Neuronal stem cell (in vitro differentiated cells): ENCODE measurements around the gene SP140.

Experiments used
- DNase-seq: peaks from one replicate; pipeline ENCODE4 v3.0.0-alpha.2; 2013; ENCODE audit warnings: low spot score
- H2AFZ ChIP-seq: one replicate; pipeline ENCODE4 v1.6.1; 2013; ENCODE audit warnings: mild to moderate bottlenecking, low read length, inconsistent platforms
- H2AK5ac ChIP-seq: 2 replicates; pipeline ENCODE4 v1.6.1; 2013; ENCODE audit warnings: low read depth, mild to moderate bottlenecking, inconsistent platforms, low read length, moderate library complexity, mixed read lengths
- H2BK120ac ChIP-seq: 2 replicates; pipeline ENCODE4 v1.6.1; 2013; ENCODE audit warnings: low read depth, mild to moderate bottlenecking, inconsistent platforms, low read length, moderate library complexity, mixed read lengths
- H2BK12ac ChIP-seq: one replicate; pipeline ENCODE4 v1.6.1; 2013; ENCODE audit warnings: low read length, inconsistent platforms
- H2BK15ac ChIP-seq: 2 replicates; pipeline ENCODE4 v1.6.1; 2013; ENCODE audit warnings: mild to moderate bottlenecking, low read length, inconsistent platforms, mixed read lengths
- H2BK5ac ChIP-seq: one replicate; pipeline ENCODE4 v1.6.1; 2013; ENCODE audit warnings: inconsistent platforms, mild to moderate bottlenecking, low read length, moderate library complexity
- H3K14ac ChIP-seq: one replicate; pipeline ENCODE4 v1.6.1; 2013; ENCODE audit warnings: low read length, inconsistent platforms
- H3K18ac ChIP-seq: 2 replicates; pipeline ENCODE4 v1.6.1; 2013; ENCODE audit warnings: low read length, inconsistent platforms
- H3K23ac ChIP-seq: 2 replicates; pipeline ENCODE4 v1.6.1; 2013; ENCODE audit warnings: low read depth, mild to moderate bottlenecking, mixed read lengths, low read length, inconsistent platforms; ENCODE audit not compliant: poor library complexity
- H3K27ac ChIP-seq: replicated peaks from 3 replicates; pipeline ENCODE4 v1.5.1; 2013; ENCODE audit warnings: low read length, inconsistent platforms
- H3K27me3 ChIP-seq, 3 experiments: 2 replicates each; pipeline ENCODE4 v1.6.1; 2013; ENCODE audit warnings: low read length in 3 of 3, mild to moderate bottlenecking in 2 of 3, inconsistent platforms in 1 of 3, low read depth in 1 of 3, mixed read lengths in 1 of 3, moderate library complexity in 1 of 3; ENCODE audit not compliant: control insufficient read depth in 3 of 3, insufficient read depth in 3 of 3
- H3K36me3 ChIP-seq, 2 donors: replicated peaks in 1 of 2; 2 replicates each; pipeline ENCODE4 v1.6.1; 2013; ENCODE audit warnings: low read length in 2 of 2; ENCODE audit not compliant: control insufficient read depth in 2 of 2, insufficient read depth in 2 of 2
- H3K4ac ChIP-seq: 2 replicates; pipeline ENCODE4 v1.6.1; 2013; ENCODE audit warnings: inconsistent platforms, mild to moderate bottlenecking, low read length, moderate library complexity
- H3K4me1 ChIP-seq, 2 donors: 1 replicate in 1 of 2; 2 replicates in 1 of 2; pipeline ENCODE4 v1.6.1; 2013; ENCODE audit warnings: low read length in 2 of 2, low read depth in 1 of 2; ENCODE audit not compliant: control insufficient read depth in 2 of 2, insufficient read depth in 1 of 2
- H3K4me2 ChIP-seq: one replicate; pipeline ENCODE4 v1.6.1; 2013; ENCODE audit warnings: mild to moderate bottlenecking, low read length, inconsistent platforms; ENCODE audit not compliant: insufficient read depth, poor library complexity, severe bottlenecking
- H3K4me3 ChIP-seq, 2 donors: 2 replicates each; pipeline ENCODE4 v1.5.1; 2013; ENCODE audit warnings: low read length in 2 of 2, mild to moderate bottlenecking in 2 of 2, inconsistent platforms in 1 of 2, moderate library complexity in 1 of 2
- H3K79me1 ChIP-seq: one replicate; pipeline ENCODE4 v1.6.1; 2013; ENCODE audit warnings: low read depth, mild to moderate bottlenecking, inconsistent platforms, low read length, moderate library complexity
- H3K9ac ChIP-seq: one replicate; pipeline ENCODE4 v1.6.1; 2013; ENCODE audit warnings: mild to moderate bottlenecking, low read depth, low read length, inconsistent platforms; ENCODE audit not compliant: poor library complexity
- H3K9me3 ChIP-seq, 2 donors: replicated peaks in 1 of 2; 2 replicates each; pipeline versions ENCODE3 to v1.6.1; 2013; ENCODE audit warnings: low read length in 2 of 2, mild to moderate bottlenecking in 2 of 2, inconsistent platforms in 1 of 2, low read depth in 1 of 2, mixed read lengths in 1 of 2, moderate library complexity in 1 of 2; ENCODE audit not compliant: control insufficient read depth in 2 of 2, insufficient read depth in 1 of 2
- H4K8ac ChIP-seq: one replicate; pipeline ENCODE4 v1.6.1; 2013; ENCODE audit warnings: low read depth, mild to moderate bottlenecking, inconsistent platforms, low read length, moderate library complexity
- H4K91ac ChIP-seq: one replicate; pipeline ENCODE4 v1.6.1; 2013; ENCODE audit warnings: low read length, low read depth, mild to moderate bottlenecking, inconsistent platforms; ENCODE audit not compliant: poor library complexity
- WGBS, 2 donors: extraction: QIAGEN DNeasy Blood & Tissue Kit; methylation state at CpG; one replicate each; pipeline ENCODE4 v1.1.7; 2013; ENCODE audit warnings: missing lambda C conversion rate in 2 of 2, mixed read lengths in 1 of 2; ENCODE audit not compliant: insufficient read length in 2 of 2, insufficient replicate concordance in 1 of 2; ENCODE audit errors: extremely low coverage in 2 of 2; 5-methylcytosine and 5-hydroxymethylcytosine counted together

SP140 gene

DNA sequence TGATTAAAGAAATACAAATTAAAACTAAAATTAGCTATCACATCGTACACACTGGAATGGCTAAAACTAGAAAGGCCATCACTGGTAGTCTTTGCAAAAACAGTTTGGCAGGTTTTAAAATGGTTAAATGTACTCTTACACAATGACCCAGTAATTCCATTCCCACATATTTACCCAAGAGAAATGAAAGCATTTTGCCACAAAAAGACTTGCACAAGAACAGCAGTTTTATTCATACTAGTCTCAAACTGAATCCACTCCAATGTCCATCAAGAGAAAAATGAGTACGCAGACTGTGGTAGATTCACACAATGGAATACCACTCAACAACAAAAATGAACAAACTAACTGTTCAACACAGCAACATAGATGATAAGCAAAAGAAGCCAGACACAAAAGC is 130.5 kb downstream of the SP140 start:
- Histone ChIP-seq H3K14ac (no peak overlapping the region), H2BK5ac (no peak overlapping the region), H3K9ac (no peak overlapping the region), H2BK120ac (no peak overlapping the region), H3K4me2 (no peak overlapping the region), H3K18ac (no peak overlapping the region), H4K8ac (no peak overlapping the region), H3K27ac (no peak overlapping the region), H3K4me3 (no peak overlapping the region), H2AFZ (no peak overlapping the region), H2BK12ac (no peak overlapping the region), H3K23ac (no peak overlapping the region), H3K9me3 (peaks cover 0 to 1% of the 10 kb centered on the region in 2 donors), H2BK15ac (no peak overlapping the region), H3K4me1 (no peaks in the 10 kb centered on the region), H3K4ac (no peak overlapping the region), H3K27me3 (no peaks in the 10 kb centered on the region), H3K79me1 (peaks cover 1% of the 10 kb centered on the region), H3K36me3 (no peaks in the 10 kb centered on the region), H2AK5ac (no peak overlapping the region), H4K91ac (no peak overlapping the region)
- no CpG with 5 or more reads among the region's 2 CpGs for WGBS, 2 donors
- DNase-seq: no peak

DNA sequence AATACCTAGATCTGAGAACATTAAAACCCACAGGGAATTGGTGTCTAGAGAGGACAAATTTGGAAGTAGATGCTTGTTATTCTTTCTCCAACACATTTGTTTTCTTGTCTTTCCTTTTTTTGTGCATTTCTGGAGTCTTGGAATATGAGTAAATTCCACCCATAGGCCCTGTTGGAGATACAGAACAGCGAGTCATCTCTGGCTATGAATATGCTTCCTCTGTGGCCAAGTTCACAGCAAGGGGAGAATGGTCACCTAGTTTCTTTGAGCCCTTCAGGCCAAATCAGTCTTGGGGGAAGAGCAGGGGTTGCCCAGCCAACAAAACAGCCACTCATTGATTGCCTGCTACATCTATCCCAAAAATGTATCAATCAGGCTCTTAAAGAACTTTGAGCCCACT is 132.8 kb downstream of the SP140 start:
- Histone ChIP-seq H3K4ac (no peak overlapping the region), H3K27me3 (no peaks in the 10 kb centered on the region), H2BK12ac (no peak overlapping the region), H2BK15ac (no peak overlapping the region), H2BK5ac (no peak overlapping the region), H3K14ac (no peak overlapping the region), H3K4me3 (no peak overlapping the region), H3K79me1 (peaks cover 1% of the 10 kb centered on the region), H3K4me1 (no peaks in the 10 kb centered on the region), H2AK5ac (no peak overlapping the region), H3K9ac (no peak overlapping the region), H3K4me2 (no peak overlapping the region), H3K27ac (no peak overlapping the region), H3K9me3 (peaks cover 0 to 1% of the 10 kb centered on the region in 2 donors), H4K8ac (no peak overlapping the region), H3K36me3 (no peaks in the 10 kb centered on the region), H3K23ac (no peak overlapping the region), H2BK120ac (no peak overlapping the region), H4K91ac (no peak overlapping the region), H2AFZ (no peak overlapping the region), H3K18ac (no peak overlapping the region)
- DNase-seq: no peak
- no CpG with 5 or more reads among the region's 1 CpG for WGBS, 2 donors

DNA sequence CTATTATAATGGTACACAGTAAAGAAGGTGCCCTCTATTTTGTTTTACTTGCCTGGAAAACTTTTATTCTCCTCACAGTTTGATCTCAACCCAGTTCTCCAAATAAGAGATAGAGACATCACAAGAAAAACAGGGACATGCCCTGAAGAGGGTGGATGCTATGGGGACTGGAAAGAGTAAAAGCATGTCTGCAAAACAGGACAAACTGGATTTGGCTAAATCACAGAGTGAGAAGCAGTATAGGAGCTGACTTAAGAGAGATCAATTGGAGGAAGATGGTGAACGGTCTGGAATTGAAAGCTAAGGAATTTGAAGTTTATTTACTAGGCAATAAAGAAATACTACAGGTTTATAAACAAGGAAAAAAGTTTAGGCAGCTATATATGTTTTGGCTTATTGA is 134.5 kb downstream of the SP140 start:
- Histone ChIP-seq H4K91ac (no peak overlapping the region), H3K36me3 (no peaks in the 10 kb centered on the region), H3K4me3 (no peak overlapping the region), H2BK5ac (no peak overlapping the region), H3K79me1 (peaks cover 1% of the 10 kb centered on the region), H3K9me3 (peaks cover 0 to 1% of the 10 kb centered on the region in 2 donors), H3K27ac (no peak overlapping the region), H3K4me1 (no peaks in the 10 kb centered on the region), H3K18ac (no peak overlapping the region), H2AFZ (no peak overlapping the region), H2BK12ac (no peak overlapping the region), H3K4ac (no peak overlapping the region), H3K27me3 (no peaks in the 10 kb centered on the region), H2BK120ac (no peak overlapping the region), H3K23ac (no peak overlapping the region), H3K14ac (no peak overlapping the region), H3K9ac (no peak overlapping the region), H2AK5ac (no peak overlapping the region), H4K8ac (no peak overlapping the region), H2BK15ac (no peak overlapping the region), H3K4me2 (no peak overlapping the region)
- WGBS, 2 donors: no CpG with 5 or more reads among the region's 1 CpG
- DNase-seq: no peak

DNA sequence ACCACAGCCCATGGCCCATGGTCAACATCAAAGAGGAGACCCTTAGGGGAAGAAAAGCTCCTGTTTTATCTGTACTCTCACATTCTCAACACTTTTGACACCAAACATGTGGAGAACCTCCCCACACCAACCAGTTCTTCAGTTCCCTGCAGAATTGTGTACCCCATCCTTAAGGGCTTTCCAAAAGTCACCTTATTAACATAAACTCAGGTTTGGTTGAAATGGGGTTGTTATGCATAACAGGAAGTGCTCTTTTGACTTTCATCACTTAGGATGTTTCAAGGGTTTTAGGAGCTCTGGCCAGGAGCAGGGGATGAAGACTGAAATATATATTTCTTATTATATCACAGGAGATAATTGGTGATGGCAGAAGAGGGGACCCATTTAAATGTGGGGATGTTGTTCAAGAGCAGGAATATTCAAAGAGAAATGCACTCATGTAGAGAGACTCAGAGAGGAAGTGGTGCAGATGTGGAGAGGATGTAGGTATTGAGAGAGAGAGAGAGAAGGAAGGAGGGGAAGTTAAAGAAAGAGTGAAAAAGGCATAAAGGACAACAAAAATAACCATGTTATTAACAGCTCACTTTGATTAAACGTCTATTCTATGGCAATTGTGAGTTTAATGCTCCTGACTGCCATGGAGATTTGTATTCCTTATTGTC is 136.6 kb downstream of the SP140 start:
- no peak overlapping the region for H2AK5ac ChIP-seq
- H2BK12ac ChIP-seq: no peak overlapping the region
- H2BK15ac ChIP-seq: no peak overlapping the region
- H3K79me1 ChIP-seq: no peaks in the 10 kb centered on the region
- no peak overlapping the region for H3K14ac ChIP-seq
- no peaks in the 10 kb centered on the region for H3K27me3 ChIP-seq
- H3K9me3 ChIP-seq: peaks cover 0 to 1% of the 10 kb centered on the region in 2 donors
- H3K4me2 ChIP-seq: no peak overlapping the region
- H3K23ac ChIP-seq: no peak overlapping the region
- H3K36me3 ChIP-seq: no peaks in the 10 kb centered on the region
- H3K27ac ChIP-seq: no peak overlapping the region
- no peak overlapping the region for H4K91ac ChIP-seq
- no peak overlapping the region for H2BK120ac ChIP-seq
- no peak for DNase-seq
- H2AFZ ChIP-seq: no peak overlapping the region
- WGBS, 2 donors: no CpG with 5 or more reads among the region's 1 CpG
- no peak overlapping the region for H3K18ac ChIP-seq
- no peak overlapping the region for H2BK5ac ChIP-seq
- no peaks in the 10 kb centered on the region for H3K4me1 ChIP-seq
- no peak overlapping the region for H3K4me3 ChIP-seq
- H4K8ac ChIP-seq: no peak overlapping the region
- no peak overlapping the region for H3K4ac ChIP-seq
- no peak overlapping the region for H3K9ac ChIP-seq
